ENCODE results near the gene DTNBP1.
"Not testable (repeated sequence)": the region's sequence is repeated elsewhere in the genome, so short reads cannot be mapped to it uniquely, and the experiment has no call there.

The DTNBP1 gene

GRCh38 chr6:15555101-15556038 is 107.5 kb downstream of the DTNBP1 start:
- DNase-seq, result no peak

GRCh38 chr6:15554728-15555100 is 108.1 kb downstream of the DTNBP1 start:
- DNase-seq, result no peak

GRCh38 chr6:15553736-15554294 is 109.0 kb downstream of the DTNBP1 start:
- no peak for DNase-seq

GRCh38 chr6:15553031-15553430 is 109.8 kb downstream of the DTNBP1 start:
- no peak for DNase-seq

GRCh38 chr6:15551798-15552197 is 111.0 kb downstream of the DTNBP1 start:
- DNase-seq, result no peak

- no peak for DNase-seq
Measured at GRCh38 chr6:15551262-15551661, 111.6 kb downstream of the DTNBP1 start.

- no peak for DNase-seq
Measured at GRCh38 chr6:15550546-15551123, 112.2 kb downstream of the DTNBP1 start.

- no peak for DNase-seq
Measured at GRCh38 chr6:15549371-15549770, 113.5 kb downstream of the DTNBP1 start.

- DNase-seq, result no peak
Measured at GRCh38 chr6:15547400-15547799, 115.4 kb downstream of the DTNBP1 start.

GRCh38 chr6:15546591-15546990 is 116.2 kb downstream of the DTNBP1 start:
- no peak for DNase-seq

- DNase-seq, result no peak
Measured at GRCh38 chr6:15544321-15544900, 118.4 kb downstream of the DTNBP1 start.

GRCh38 chr6:15543332-15543917 is 119.4 kb downstream of the DTNBP1 start:
- DNase-seq, result not testable (repeated sequence)

GRCh38 chr6:15539722-15540270 is 123.0 kb downstream of the DTNBP1 start:
- DNase-seq, result no peak

GRCh38 chr6:15538766-15539495 is 123.9 kb downstream of the DTNBP1 start:
- DNase-seq, result no peak

GRCh38 chr6:15538106-15538505 is 124.7 kb downstream of the DTNBP1 start:
- no peak for DNase-seq

GRCh38 chr6:15536198-15536955 is 126.5 kb downstream of the DTNBP1 start:
- DNase-seq, result no peak

GRCh38 chr6:15535495-15536197 is 127.2 kb downstream of the DTNBP1 start:
- DNase-seq, result no peak

- DNase-seq, result no peak
Measured at GRCh38 chr6:15534974-15535373, 127.9 kb downstream of the DTNBP1 start.

- DNase-seq, result no peak
Measured at GRCh38 chr6:15533379-15534026, 129.3 kb downstream of the DTNBP1 start.

GRCh38 chr6:15531973-15532372 is 130.9 kb downstream of the DTNBP1 start:
- no peak for DNase-seq
